ENCODE measurements around the gene ABTB2. TPM values are rescaled to one million over a fixed set of nuclear protein-coding genes. Genes with fewer than 3 reads are reported as not detected.

ABTB2 gene
- total and polyA plus RNA-seq, 10 of the 15 experiments (the other 5 are each of a cell fraction or from before 2014, with no cell fraction given), result 0.13 to 2.1 (median 0.72) TPM

GRCh38 chr11:34277171-34277570, 80.6 kb downstream of the ABTB2 start:
- Histone ChIP-seq H3K4me1 (ENCODE audit: control insufficient read depth, insufficient read depth, low read length) (peaks cover 6% of the 10 kb centered on the region), H4K20me1 (ENCODE audit: control insufficient read depth, insufficient read depth) (0 out of 2 replicates have a peak, but pooled peaks cover 3% of the 10 kb centered on the region), H3K27ac (ENCODE audit: control insufficient read depth, insufficient read depth) (no peak overlapping the region), H3K9ac (ENCODE audit: control insufficient read depth, insufficient read depth, low read length) (no peak overlapping the region), H3K4me2 (ENCODE audit: control insufficient read depth, insufficient read depth) (no peak overlapping the region), H2AFZ (ENCODE audit: control insufficient read depth, low read depth, low read length) (no peak overlapping the region), H3K79me2 (ENCODE audit: control insufficient read depth, insufficient read depth, low read length) (no peaks in the 10 kb centered on the region), H3K36me3 (ENCODE audit: control insufficient read depth in 2 of 2, insufficient read depth in 2 of 2, low read length in 1 of 2) (no peaks in the 10 kb centered on the region), H3K9me3 (replicated peaks; ENCODE audit: control insufficient read depth, insufficient read depth, low read length) (no peaks in the 10 kb centered on the region), H3K4me3 (no peak overlapping the region), H3K27me3 (replicated peaks in 1 of 2; ENCODE audit: control insufficient read depth in 2 of 2, insufficient read depth in 2 of 2, low read length in 1 of 2) (no peaks in the 10 kb centered on the region)
- in situ Hi-C loops (cut with MboI) (no loop called here), intact Hi-C loops (cut with micrococcal nuclease; ENCODE audit: unreplicated experiment) (no loop called here)
- DNase-seq (ENCODE audit: low read depth, low spot score) (no peak), ATAC-seq (no peak), FAIRE-seq (no peak)
- no TSS peak for BruUV-seq (replicated peaks)
- ChIA-PET POLR2A (interaction anchor here (0.6 to 1.1 kb wide), 2 partner anchors 17 to 31 kb away, joined by 3 read pairs; no protein-coding TSS in a partner anchor), CTCF (interaction anchor here (0.6 to 0.8 kb wide), 2 partner anchors 102 to 226 kb away, joined by 3 read pairs; no protein-coding TSS in a partner anchor), RAD21 (ENCODE audit: unreplicated experiment) (interaction anchor here (0.6 to 0.7 kb wide), 3 partner anchors 38 to 119 kb away, joined by 3 to 5 read pairs (median 3); no protein-coding TSS in a partner anchor), SMC1A (ENCODE audit: uncharacterized antibody, unreplicated experiment) (interaction anchor here (0.6 to 1.0 kb wide), 2 partner anchors 11 to 34 kb away, joined by 3 to 4 read pairs; no protein-coding TSS in a partner anchor)
- TF ChIP-seq BMI1 (IDR thresholded peaks at IDR 0.05; ENCODE audit: borderline replicate concordance), result no peak
- TF ChIP-seq HCFC1 (IDR thresholded peaks at IDR 0.05; ENCODE audit: low read length), result no peak
- TF ChIP-seq SP1 (IDR thresholded peaks at IDR 0.05; ENCODE audit: low read depth, low read length), result no peak
- no peak for TF ChIP-seq RELA (IDR thresholded peaks at IDR 0.05; ENCODE audit: borderline replicate concordance, partially characterized antibody)
- TF ChIP-seq CEBPB (IDR thresholded peaks at IDR 0.05; ENCODE audit: borderline replicate concordance in 1 of 2, low read depth in 2 of 2, low read length in 2 of 2), result no peak
- no peak for TF ChIP-seq USF1 (IDR thresholded peaks at IDR 0.05; ENCODE audit: borderline replicate concordance, extremely low read length, insufficient read depth, low read depth, low read length)
- no peak for TF ChIP-seq CEBPZ (IDR thresholded peaks at IDR 0.05; ENCODE audit: low read depth, low read length)
- no peak for TF ChIP-seq POLR2AphosphoS2 (IDR thresholded peaks at IDR 0.05; ENCODE audit: low read depth, low read length)
- TF ChIP-seq SMAD5 (IDR thresholded peaks at IDR 0.05; ENCODE audit: low read depth), result no peak
- no peak for TF ChIP-seq NR2C2 (IDR thresholded peaks at IDR 0.05; ENCODE audit: borderline replicate concordance, control insufficient read depth, insufficient read length, low read depth)
- no peak for TF ChIP-seq GATAD2B (conservative IDR thresholded peaks at IDR 0.05; ENCODE audit: low read depth)
- TF ChIP-seq HDAC2 (IDR thresholded peaks at IDR 0.05), result no peak
- TF ChIP-seq FOS (IDR thresholded peaks at IDR 0.05; ENCODE audit: borderline replicate concordance, extremely low read depth, insufficient read length), result no peak
- TF ChIP-seq STAT1 (conservative IDR thresholded peaks at IDR 0.05), result no peak
- no peak for TF ChIP-seq PAX5 (IDR thresholded peaks at IDR 0.05; ENCODE audit: borderline replicate concordance, low read depth, low read length)
- no peak for TF ChIP-seq IKZF2 (IDR thresholded peaks at IDR 0.05)
- TF ChIP-seq TCF12 (IDR thresholded peaks at IDR 0.05; ENCODE audit: low read depth, low read length), result no peak
- 85% methylated on average over 4 of the region's 4 CpGs for WGBS (ENCODE audit: insufficient coverage, insufficient replicate concordance, low lambda C conversion rate, missing lambda C conversion rate)
